Progenitor cell of endocrine pancreas (in vitro differentiated cells): ENCODE results near the gene TBX5. TPM values are rescaled to one million over a fixed set of nuclear protein-coding genes. Genes with fewer than 3 reads are reported as not detected.

ENCODE experiments used
- DNase-seq: peaks from one replicate; pipeline ENCODE4 v3.0.0; 2021; ENCODE audit warnings: low spot score; ENCODE audit not compliant: unreplicated experiment
- H3K27ac Mint-ChIP-seq: 2 replicates; pipeline ENCODE4 v1.8.0; 2021; ENCODE audit warnings: mild to moderate bottlenecking, moderate library complexity, mixed read lengths
- H3K27me3 Mint-ChIP-seq: 2 replicates; pipeline ENCODE4 v1.8.0; 2021; ENCODE audit warnings: mixed read lengths
- H3K36me3 Mint-ChIP-seq: 2 replicates; pipeline ENCODE4 v1.8.0; 2022; ENCODE audit warnings: mixed read lengths; ENCODE audit not compliant: insufficient read depth
- H3K4me1 Mint-ChIP-seq: 2 replicates; pipeline ENCODE4 v1.8.0; 2021; ENCODE audit warnings: low read depth, mixed read lengths
- H3K4me3 Mint-ChIP-seq: 2 replicates; pipeline ENCODE4 v1.8.0; 2021; ENCODE audit warnings: low read depth, mild to moderate bottlenecking, moderate library complexity, mixed read lengths
- H3K9me3 Mint-ChIP-seq: 2 replicates; pipeline ENCODE4 v1.8.0; 2021; ENCODE audit warnings: low read depth, mixed read lengths
- CTCF ChIP-seq: fragments of 200-600 bp; sonication (generic); IDR thresholded peaks from one replicate; pipeline ENCODE4 v1.5.0; 2021; ENCODE audit warnings: antibody characterized with exemption, mild to moderate bottlenecking; ENCODE audit not compliant: unreplicated experiment
- total RNA-seq: library from RNA; stranded (reverse); gene quantifications from 2 replicates; pipeline ENCODE4 v1.2.1, GENCODE V29; 2021

The TBX5 gene
- total RNA-seq, 1 donor from 2014 or later: not detected

GRCh38 chr12:114396153-114396868, 9.6 kb downstream of the TBX5 start:
- H3K4me1 Mint-ChIP-seq: peaks cover 5% of the 10 kb centered on the region
- DNase-seq: no peak

GRCh38 chr12:114395755-114396152, 10.2 kb downstream of the TBX5 start:
- Mint-ChIP-seq H3K27me3 (peaks cover 88% of the 10 kb centered on the region), H3K4me1 (peaks cover 10% of the 10 kb centered on the region), H3K9me3 (no peaks in the 10 kb centered on the region), H3K27ac (no peak overlapping the region), H3K4me3 (no peak overlapping the region), H3K36me3 (no peaks in the 10 kb centered on the region)
- DNase-seq: no peak
- TF ChIP-seq CTCF: no peak

More at GRCh38 chr12:114396153-114396868, 9.6 kb downstream of the TBX5 start:
- no peak for TF ChIP-seq CTCF
- Mint-ChIP-seq H3K4me3 (no peak overlapping the region), H3K27me3 (peaks cover 93% of the 10 kb centered on the region), H3K36me3 (no peaks in the 10 kb centered on the region), H3K9me3 (no peaks in the 10 kb centered on the region), H3K27ac (no peak overlapping the region)

GRCh38 chr12:114395233-114395632, 10.7 kb downstream of the TBX5 start:
- Mint-ChIP-seq H3K27ac (no peak overlapping the region), H3K27me3 (peaks cover 83% of the 10 kb centered on the region), H3K4me3 (no peak overlapping the region), H3K9me3 (no peaks in the 10 kb centered on the region), H3K36me3 (no peaks in the 10 kb centered on the region), H3K4me1 (peaks cover 10% of the 10 kb centered on the region)
- TF ChIP-seq CTCF: no peak
- no peak for DNase-seq

GRCh38 chr12:114393569-114393968, 12.4 kb downstream of the TBX5 start:
- TF ChIP-seq CTCF: no peak
- DNase-seq: no peak
- Mint-ChIP-seq H3K27me3 (peaks cover 70% of the 10 kb centered on the region), H3K4me3 (no peak overlapping the region), H3K4me1 (peaks cover 11% of the 10 kb centered on the region), H3K27ac (no peak overlapping the region), H3K9me3 (no peaks in the 10 kb centered on the region), H3K36me3 (no peaks in the 10 kb centered on the region)

GRCh38 chr12:114392909-114393308, 13.0 kb downstream of the TBX5 start:
- Mint-ChIP-seq H3K9me3 (no peaks in the 10 kb centered on the region), H3K27me3 (peaks cover 64% of the 10 kb centered on the region), H3K4me3 (no peak overlapping the region), H3K36me3 (no peaks in the 10 kb centered on the region), H3K27ac (no peak overlapping the region), H3K4me1 (peaks cover 11% of the 10 kb centered on the region)
- TF ChIP-seq CTCF: no peak
- DNase-seq: no peak
